DND-41 (cell line): ENCODE data around the gene FAM3D.

ENCODE experiments used
- ATAC-seq: fragments of 200-7000 bp; cut with Tn5 transposase; 3 replicates; pipeline ENCODE4 v1.9.1; 2021; ENCODE audit warnings: low read depth; ENCODE audit not compliant: insufficient read depth
- DNase-seq: peaks from one replicate; pipeline ENCODE4 v3.0.0-alpha.2; 2020
- H2AFZ ChIP-seq: 2 replicates; pipeline ENCODE4 v1.6.0; 2012; ENCODE audit warnings: low read depth, low read length
- H3K27ac ChIP-seq: 2 replicates; pipeline ENCODE4 v1.5.1; 2012; ENCODE audit warnings: low read length, inconsistent platforms
- H3K27me3 ChIP-seq: fragments of 200-600 bp; sonication (generic); 2 replicates; pipeline ENCODE4 v1.6.0; 2012; ENCODE audit warnings: low read length, mild to moderate bottlenecking, inconsistent platforms; ENCODE audit not compliant: insufficient read depth, poor library complexity
- H3K36me3 ChIP-seq: 2 replicates; pipeline ENCODE4 v1.5.1; 2012; ENCODE audit warnings: low read length, inconsistent platforms; ENCODE audit not compliant: insufficient read depth
- H3K4me1 ChIP-seq: 2 replicates; pipeline ENCODE4 v1.5.1; 2012; ENCODE audit warnings: mild to moderate bottlenecking, low read length; ENCODE audit not compliant: insufficient read depth
- H3K4me2 ChIP-seq: 2 replicates; pipeline ENCODE4 v1.6.0; 2012; ENCODE audit warnings: mild to moderate bottlenecking, moderate library complexity, low read length, inconsistent platforms; ENCODE audit not compliant: insufficient read depth
- H3K4me3 ChIP-seq, 2 experiments: fragments of 200-600 bp in 1 of 2; shearing (Covaris generic) in 1 of 2; 2 replicates each; pipeline ENCODE4 v1.5.1; 2012 to 2016; ENCODE audit warnings: inconsistent platforms in 2 of 2, low read length in 2 of 2, mild to moderate bottlenecking in 2 of 2, low read depth in 1 of 2, moderate library complexity in 1 of 2
- H3K79me2 ChIP-seq: 2 replicates; pipeline ENCODE4 v1.6.0; 2012; ENCODE audit warnings: low read length, inconsistent platforms; ENCODE audit not compliant: insufficient read depth
- H3K9ac ChIP-seq: 2 replicates; pipeline ENCODE4 v1.6.0; 2012; ENCODE audit warnings: low read depth, mild to moderate bottlenecking, inconsistent platforms, low read length, moderate library complexity
- H3K9me3 ChIP-seq: 2 replicates; pipeline ENCODE4 v1.5.1; 2012; ENCODE audit warnings: low read length, moderate library complexity, mild to moderate bottlenecking, inconsistent platforms; ENCODE audit not compliant: insufficient read depth, severe bottlenecking
- H4K20me1 ChIP-seq: 2 replicates; pipeline ENCODE4 v1.6.0; 2012; ENCODE audit warnings: low read length; ENCODE audit not compliant: insufficient read depth
- CTCF ChIP-seq: IDR thresholded peaks from 2 replicates; pipeline ENCODE4 v1.5.1; 2012; ENCODE audit warnings: borderline replicate concordance, low read length, moderate library complexity, mild to moderate bottlenecking; ENCODE audit not compliant: poor library complexity, severe bottlenecking; ENCODE audit errors: extremely low read depth
- EZH2 ChIP-seq: IDR thresholded peaks from 3 replicates; pipeline ENCODE4 v1.6.1; 2012; ENCODE audit warnings: borderline replicate concordance, low read depth, mild to moderate bottlenecking, moderate library complexity, low read length, inconsistent platforms; ENCODE audit not compliant: severe bottlenecking

The FAM3D gene

DNA sequence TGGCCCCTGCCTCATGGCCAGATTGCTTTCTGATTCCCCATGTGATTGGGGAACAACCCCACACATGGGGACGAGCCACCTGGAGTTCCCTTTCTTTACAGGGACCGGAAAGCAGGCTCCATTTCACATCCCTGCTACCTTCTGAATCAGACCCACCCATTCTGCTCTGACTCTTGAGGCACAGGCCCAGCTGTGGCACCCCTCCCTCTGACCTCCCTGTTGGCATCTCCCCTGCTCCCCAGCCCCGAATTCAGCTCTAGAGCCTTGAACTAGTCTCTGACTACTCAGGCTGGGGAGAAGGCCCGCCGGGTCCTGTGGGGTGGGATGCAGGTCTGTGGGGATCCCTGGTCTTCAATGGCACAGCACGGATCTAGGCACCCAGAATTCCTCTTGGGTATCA lies 12.1 kb downstream of the FAM3D start:
- H3K27me3 ChIP-seq = no peaks in the 10 kb centered on the region
- no peaks in the 10 kb centered on the region for H3K36me3 ChIP-seq
- no peak overlapping the region for H2AFZ ChIP-seq
- no peak overlapping the region for H3K9ac ChIP-seq
- H3K9me3 ChIP-seq = no peaks in the 10 kb centered on the region
- DNase-seq (no peak), ATAC-seq (no peak)
- TF ChIP-seq CTCF (no peak), EZH2 (no peak)
- no peak overlapping the region for H3K27ac ChIP-seq
- no peaks in the 10 kb centered on the region for H4K20me1 ChIP-seq
- H3K4me3 ChIP-seq = no peak overlapping the region
- H3K4me1 ChIP-seq = no peaks in the 10 kb centered on the region
- no peak overlapping the region for H3K4me2 ChIP-seq
- no peaks in the 10 kb centered on the region for H3K79me2 ChIP-seq

GRCh38 chr3:58652624-58653023 lies 13.9 kb downstream of the FAM3D start:
- Histone ChIP-seq H3K79me2 (no peaks in the 10 kb centered on the region), H4K20me1 (no peaks in the 10 kb centered on the region), H3K4me2 (no peak overlapping the region), H3K9ac (no peak overlapping the region), H3K4me3 (no peak overlapping the region), H3K9me3 (no peaks in the 10 kb centered on the region), H3K27me3 (no peaks in the 10 kb centered on the region), H3K36me3 (no peaks in the 10 kb centered on the region), H3K27ac (no peak overlapping the region), H3K4me1 (no peaks in the 10 kb centered on the region), H2AFZ (no peak overlapping the region)
- DNase-seq (no peak), ATAC-seq (no peak)
- TF ChIP-seq CTCF (no peak), EZH2 (no peak)

- H3K36me3 ChIP-seq = no peaks in the 10 kb centered on the region
- no peak overlapping the region for H2AFZ ChIP-seq
- no peaks in the 10 kb centered on the region for H3K79me2 ChIP-seq
- DNase-seq = no peak
- no peaks in the 10 kb centered on the region for H4K20me1 ChIP-seq
- H3K9me3 ChIP-seq = no peaks in the 10 kb centered on the region
- H3K27me3 ChIP-seq = no peaks in the 10 kb centered on the region
- no peak for ATAC-seq
- no peak overlapping the region for H3K4me2 ChIP-seq
- H3K27ac ChIP-seq = no peak overlapping the region
- no peak overlapping the region for H3K9ac ChIP-seq
- no peaks in the 10 kb centered on the region for H3K4me1 ChIP-seq
- H3K4me3 ChIP-seq = no peak overlapping the region
- TF ChIP-seq EZH2 = no peak
- TF ChIP-seq CTCF = no peak
These were observed 15.3 kb downstream of the FAM3D start for GRCh38 chr3:58651276-58651675.

GRCh38 chr3:58647381-58648141 lies 19.0 kb downstream of the FAM3D start:
- Histone ChIP-seq H3K4me2 (no peak overlapping the region), H3K4me3 (no peak overlapping the region), H3K4me1 (no peaks in the 10 kb centered on the region), H4K20me1 (no peaks in the 10 kb centered on the region), H3K27me3 (no peaks in the 10 kb centered on the region), H3K79me2 (no peaks in the 10 kb centered on the region), H2AFZ (no peak overlapping the region), H3K27ac (no peak overlapping the region), H3K9ac (no peak overlapping the region), H3K9me3 (no peaks in the 10 kb centered on the region), H3K36me3 (no peaks in the 10 kb centered on the region)
- ATAC-seq (no peak), DNase-seq (no peak)
- TF ChIP-seq EZH2 = no peak
- no peak for TF ChIP-seq CTCF
